HCT116 (cell line): Measurements from ENCODE around the gene NUDT2. TPM values are rescaled to one million over a fixed set of nuclear protein-coding genes. Genes with fewer than 3 reads are reported as not detected.

Experiments used
- ATAC-seq: fragments of 200-7000 bp; cut with Tn5 transposase; 2 replicates; pipeline ENCODE4 v1.9.1; 2020; ENCODE audit warnings: mild to moderate bottlenecking, moderate library complexity
- BruUV-seq: library from RNA; stranded (reverse); fragments of 400-500 nt; replicated peaks from 2 replicates; lab custom pipeline; 2021; lab: Mats Ljungman, UMichigan
- CTCF ChIA-PET: fragments of 300-600 bp; sonication (Branson Sonifier 250); formaldehyde crosslinking; loops from one replicate; lab custom pipeline; 2021; ENCODE audit warnings: antibody characterized with exemption; lab: Charles Lee
- POLR2A ChIA-PET: fragments of 300-600, 350-600 bp; sonication (Branson Sonifier 250); formaldehyde crosslinking; loops from one replicate; lab custom pipeline; 2021; ENCODE audit warnings: antibody characterized with exemption; lab: Charles Lee
- RAD21 ChIA-PET, 2 experiments: fragments of 300-600 bp; sonication (Branson Sonifier 250); formaldehyde crosslinking; loops; one replicate each; lab custom pipeline; 2023; ENCODE audit warnings: low total read pairs in 2 of 2; ENCODE audit not compliant: uncharacterized antibody in 2 of 2, unreplicated experiment in 2 of 2, low non-redundant PET in 1 of 2; lab: Charles Lee
- DNase-seq: peaks from one replicate; pipeline ENCODE4 v3.0.0-alpha.2; 2010; ENCODE audit warnings: low read depth, low spot score
- H2AFZ ChIP-seq: fragments of 200-600 bp; shearing (Covaris generic), sonication (generic); 2 replicates; pipeline ENCODE4 v1.6.1; 2017; ENCODE audit warnings: low read depth, mixed run types, mixed read lengths, antibody characterized with exemption, low read length; ENCODE audit not compliant: poor library complexity, severe bottlenecking
- H3K27ac ChIP-seq: 2 replicates; pipeline ENCODE4 v1.5.1; 2012; ENCODE audit warnings: low read depth, low read length
- H3K27me3 ChIP-seq: fragments of 200-600 bp; sonication (generic); 2 replicates; pipeline ENCODE4 v1.6.1; 2016; ENCODE audit warnings: mixed run types, low read length, mixed read lengths; ENCODE audit not compliant: insufficient read depth
- H3K36me3 ChIP-seq, 2 experiments: fragments of 200-500 bp in 1 of 2; fragments of 200-600 bp in 1 of 2; sonication (Bioruptor generic) in 1 of 2; sonication (generic) in 1 of 2; 2 replicates each; pipeline versions ENCODE4 v1.5.1 to v1.6.1; 2014 to 2016; ENCODE audit warnings: low read length in 2 of 2, inconsistent platforms in 1 of 2, mixed read lengths in 1 of 2, mixed run types in 1 of 2; ENCODE audit not compliant: insufficient read depth in 2 of 2, control insufficient read depth in 1 of 2
- H3K4me1 ChIP-seq, 2 experiments: fragments of 200-600 bp in 1 of 2; sonication (generic) in 1 of 2; 2 replicates each; pipeline versions ENCODE4 v1.5.1 to v1.6.1; 2012 to 2017; ENCODE audit warnings: low read length in 2 of 2, inconsistent platforms in 1 of 2, mild to moderate bottlenecking in 1 of 2, mixed read lengths in 1 of 2, mixed run types in 1 of 2, moderate library complexity in 1 of 2; ENCODE audit not compliant: insufficient read depth in 2 of 2, control insufficient read depth in 1 of 2
- H3K4me2 ChIP-seq: fragments of 200-600 bp; sonication (generic); 2 replicates; pipeline ENCODE4 v1.6.1; 2017; ENCODE audit warnings: mixed run types, low read length, mixed read lengths
- H3K4me3 ChIP-seq, 2 experiments: fragments of 200-600 bp in 1 of 2; sonication (generic) in 1 of 2; replicated peaks in 1 of 2; 2 replicates each; pipeline ENCODE4 v1.5.1; 2011 to 2016; ENCODE audit warnings: low read length in 2 of 2, control low read depth in 1 of 2, low read depth in 1 of 2, mild to moderate bottlenecking in 1 of 2, mixed read lengths in 1 of 2, mixed run types in 1 of 2
- H3K79me2 ChIP-seq: fragments of 200-600 bp; sonication (generic); 2 replicates; pipeline ENCODE4 v1.6.1; 2017; ENCODE audit warnings: mild to moderate bottlenecking, mixed run types, low read length, moderate library complexity, mixed read lengths; ENCODE audit not compliant: insufficient read depth
- H3K9ac ChIP-seq: fragments of 200-600 bp; sonication (generic); 2 replicates; pipeline ENCODE4 v1.6.1; 2016; ENCODE audit warnings: low read length, mixed read lengths
- H3K9me2 ChIP-seq: fragments of 200-600 bp; sonication (generic), shearing (Covaris generic); 2 replicates; pipeline ENCODE4 v1.6.1; 2017; ENCODE audit warnings: mixed run types, mild to moderate bottlenecking, moderate library complexity; ENCODE audit not compliant: insufficient read depth
- H3K9me3 ChIP-seq, 2 experiments: fragments of 200-500 bp in 1 of 2; fragments of 200-600 bp in 1 of 2; sonication (Bioruptor generic) in 1 of 2; sonication (generic) in 1 of 2; 2 replicates each; pipeline ENCODE4 v1.6.1; 2014 to 2017; ENCODE audit warnings: low read length in 2 of 2, mixed read lengths in 2 of 2, inconsistent platforms in 1 of 2, low read depth in 1 of 2, mild to moderate bottlenecking in 1 of 2, mixed run types in 1 of 2, moderate library complexity in 1 of 2; ENCODE audit not compliant: control insufficient read depth in 1 of 2, insufficient read depth in 1 of 2
- H4K20me1 ChIP-seq: fragments of 200-600 bp; sonication (generic), shearing (Covaris generic); 2 replicates; pipeline ENCODE4 v1.6.1; 2017; ENCODE audit warnings: mixed run types, mild to moderate bottlenecking, moderate library complexity; ENCODE audit not compliant: insufficient read depth
- CBX3 ChIP-seq: IDR thresholded peaks from 2 replicates; pipeline ENCODE4 v1.6.1; 2012; ENCODE audit warnings: low read depth
- CEBPB ChIP-seq: IDR thresholded peaks from 2 replicates; pipeline ENCODE4 v1.6.1; 2012; ENCODE audit warnings: low read depth
- EGR1 ChIP-seq: IDR thresholded peaks from 2 replicates; pipeline ENCODE4 v1.6.1; 2012; ENCODE audit warnings: low read depth
- EZH2 ChIP-seq: fragments of 200-600 bp; sonication (generic); IDR thresholded peaks from 2 replicates; pipeline ENCODE4 v1.6.1; 2017; ENCODE audit warnings: antibody characterized with exemption, mixed run types
- FOSL1 ChIP-seq: IDR thresholded peaks from 2 replicates; pipeline ENCODE4 v1.6.1; 2012; ENCODE audit warnings: low read depth
- JUND ChIP-seq: IDR thresholded peaks from 2 replicates; pipeline ENCODE4 v1.6.1; 2012
- POLR2A ChIP-seq: IDR thresholded peaks from 2 replicates; pipeline ENCODE4 v1.7.0; 2011; ENCODE audit warnings: borderline replicate concordance; ENCODE audit not compliant: insufficient read depth, insufficient read length; ENCODE audit errors: extremely low read depth
- POLR2AphosphoS5 ChIP-seq: IDR thresholded peaks from 2 replicates; pipeline ENCODE4 v1.6.1; 2011; ENCODE audit warnings: mild to moderate bottlenecking, low read depth, low read length, moderate library complexity
- RAD21 ChIP-seq: IDR thresholded peaks from 2 replicates; pipeline ENCODE4 v1.6.1; 2012; ENCODE audit warnings: low read depth, mild to moderate bottlenecking
- TCF7L2 ChIP-seq: IDR thresholded peaks from 2 replicates; pipeline ENCODE4 v1.7.0; 2011; ENCODE audit warnings: borderline replicate concordance, inconsistent platforms; ENCODE audit not compliant: insufficient read depth, insufficient read length; ENCODE audit errors: extremely low read depth
- YY1 ChIP-seq: IDR thresholded peaks from 2 replicates; pipeline ENCODE4 v1.6.1; 2011; ENCODE audit warnings: low read length, low read depth, moderate library complexity, mild to moderate bottlenecking; ENCODE audit not compliant: insufficient replicate concordance; ENCODE audit errors: extremely low read depth
- ZNF274 ChIP-seq: fragments of 200-500 bp; sonication (Bioruptor generic); IDR thresholded peaks from 2 replicates; pipeline ENCODE4 v1.6.1; 2014; ENCODE audit warnings: mild to moderate bottlenecking, low read depth, low read length, inconsistent platforms
- intact Hi-C: fragments of 100-400 bp; cut with micrococcal nuclease; formaldehyde crosslinking; loops from 2 replicates; pipeline ENCODE4 v1.10.0; 2022
- total RNA-seq: library from RNA; stranded (reverse); gene quantifications from one replicate; pipeline ENCODE4 v1.2.1, GENCODE V29; 2021; ENCODE audit not compliant: unreplicated experiment
- TF ChIP-seq, protein P1 (sequence below): IDR thresholded peaks from 2 replicates; pipeline ENCODE4 v1.6.1; 2012; ENCODE audit warnings: low read depth
- TF ChIP-seq, protein P2 (sequence below), 3 experiments: fragments of 200-600 bp in 1 of 3; sonication (generic) in 1 of 3; IDR thresholded peaks in 2 of 3; conservative IDR thresholded peaks in 1 of 3; 2 replicates each; pipeline ENCODE4 v1.5.1; 2012 to 2017; ENCODE audit warnings: low read depth in 2 of 3, low read length in 2 of 3, antibody characterized with exemption in 1 of 3, borderline replicate concordance in 1 of 3, control low read depth in 1 of 3, mild to moderate bottlenecking in 1 of 3, mixed read lengths in 1 of 3, mixed run types in 1 of 3, moderate library complexity in 1 of 3; ENCODE audit not compliant: insufficient read depth in 1 of 3
- TF ChIP-seq, protein P3 (sequence below): IDR thresholded peaks from 2 replicates; pipeline ENCODE4 v1.6.1; 2012
- TF ChIP-seq, protein P4 (sequence below): IDR thresholded peaks from 2 replicates; pipeline ENCODE4 v1.6.1; 2012
- TF ChIP-seq, protein P5 (sequence below): IDR thresholded peaks from 2 replicates; pipeline ENCODE4 v1.6.1; 2011; ENCODE audit warnings: mild to moderate bottlenecking, low read length, moderate library complexity; ENCODE audit not compliant: insufficient replicate concordance; ENCODE audit errors: extremely low read depth

The NUDT2 gene
- total RNA-seq, 1 experiment from 2014 or later: 39.3 TPM

DNA sequence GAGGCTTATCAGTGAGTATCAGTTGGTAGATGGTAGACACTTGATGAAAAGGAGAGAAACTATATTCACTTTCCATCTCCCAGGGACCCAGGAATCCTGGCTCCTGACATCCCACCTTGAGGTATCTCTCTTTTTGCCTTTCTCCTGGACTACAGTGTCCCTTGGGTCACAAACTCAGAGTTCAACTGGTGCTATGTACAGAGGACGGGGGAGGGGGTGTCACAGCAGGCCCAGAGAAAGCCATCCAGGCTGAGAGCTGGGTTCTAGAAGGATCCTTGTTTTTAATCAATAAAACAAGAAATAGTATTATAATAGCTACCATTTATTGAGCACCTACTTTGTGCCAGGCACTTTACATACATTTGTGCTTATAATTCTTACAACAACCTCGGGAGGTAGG is 37.0 kb downstream of the NUDT2 start:
- H3K27ac ChIP-seq: no peak overlapping the region
- no peak overlapping the region for H2AFZ ChIP-seq
- no peak overlapping the region for H3K4me3 ChIP-seq
- H3K27me3 ChIP-seq: no peaks in the 10 kb centered on the region
- no peak overlapping the region for H3K4me2 ChIP-seq
- TF ChIP-seq CBX3: no peak
- no peak for TF ChIP-seq CEBPB
- no peak for TF ChIP-seq POLR2AphosphoS5
- no peak for TF ChIP-seq POLR2A
- no peak for TF ChIP-seq EZH2
- TF ChIP-seq FOSL1: no peak
- TF ChIP-seq, protein P1, sequence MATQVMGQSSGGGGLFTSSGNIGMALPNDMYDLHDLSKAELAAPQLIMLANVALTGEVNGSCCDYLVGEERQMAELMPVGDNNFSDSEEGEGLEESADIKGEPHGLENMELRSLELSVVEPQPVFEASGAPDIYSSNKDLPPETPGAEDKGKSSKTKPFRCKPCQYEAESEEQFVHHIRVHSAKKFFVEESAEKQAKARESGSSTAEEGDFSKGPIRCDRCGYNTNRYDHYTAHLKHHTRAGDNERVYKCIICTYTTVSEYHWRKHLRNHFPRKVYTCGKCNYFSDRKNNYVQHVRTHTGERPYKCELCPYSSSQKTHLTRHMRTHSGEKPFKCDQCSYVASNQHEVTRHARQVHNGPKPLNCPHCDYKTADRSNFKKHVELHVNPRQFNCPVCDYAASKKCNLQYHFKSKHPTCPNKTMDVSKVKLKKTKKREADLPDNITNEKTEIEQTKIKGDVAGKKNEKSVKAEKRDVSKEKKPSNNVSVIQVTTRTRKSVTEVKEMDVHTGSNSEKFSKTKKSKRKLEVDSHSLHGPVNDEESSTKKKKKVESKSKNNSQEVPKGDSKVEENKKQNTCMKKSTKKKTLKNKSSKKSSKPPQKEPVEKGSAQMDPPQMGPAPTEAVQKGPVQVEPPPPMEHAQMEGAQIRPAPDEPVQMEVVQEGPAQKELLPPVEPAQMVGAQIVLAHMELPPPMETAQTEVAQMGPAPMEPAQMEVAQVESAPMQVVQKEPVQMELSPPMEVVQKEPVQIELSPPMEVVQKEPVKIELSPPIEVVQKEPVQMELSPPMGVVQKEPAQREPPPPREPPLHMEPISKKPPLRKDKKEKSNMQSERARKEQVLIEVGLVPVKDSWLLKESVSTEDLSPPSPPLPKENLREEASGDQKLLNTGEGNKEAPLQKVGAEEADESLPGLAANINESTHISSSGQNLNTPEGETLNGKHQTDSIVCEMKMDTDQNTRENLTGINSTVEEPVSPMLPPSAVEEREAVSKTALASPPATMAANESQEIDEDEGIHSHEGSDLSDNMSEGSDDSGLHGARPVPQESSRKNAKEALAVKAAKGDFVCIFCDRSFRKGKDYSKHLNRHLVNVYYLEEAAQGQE: no peak
- no peak for TF ChIP-seq YY1
- TF ChIP-seq, protein P2, sequence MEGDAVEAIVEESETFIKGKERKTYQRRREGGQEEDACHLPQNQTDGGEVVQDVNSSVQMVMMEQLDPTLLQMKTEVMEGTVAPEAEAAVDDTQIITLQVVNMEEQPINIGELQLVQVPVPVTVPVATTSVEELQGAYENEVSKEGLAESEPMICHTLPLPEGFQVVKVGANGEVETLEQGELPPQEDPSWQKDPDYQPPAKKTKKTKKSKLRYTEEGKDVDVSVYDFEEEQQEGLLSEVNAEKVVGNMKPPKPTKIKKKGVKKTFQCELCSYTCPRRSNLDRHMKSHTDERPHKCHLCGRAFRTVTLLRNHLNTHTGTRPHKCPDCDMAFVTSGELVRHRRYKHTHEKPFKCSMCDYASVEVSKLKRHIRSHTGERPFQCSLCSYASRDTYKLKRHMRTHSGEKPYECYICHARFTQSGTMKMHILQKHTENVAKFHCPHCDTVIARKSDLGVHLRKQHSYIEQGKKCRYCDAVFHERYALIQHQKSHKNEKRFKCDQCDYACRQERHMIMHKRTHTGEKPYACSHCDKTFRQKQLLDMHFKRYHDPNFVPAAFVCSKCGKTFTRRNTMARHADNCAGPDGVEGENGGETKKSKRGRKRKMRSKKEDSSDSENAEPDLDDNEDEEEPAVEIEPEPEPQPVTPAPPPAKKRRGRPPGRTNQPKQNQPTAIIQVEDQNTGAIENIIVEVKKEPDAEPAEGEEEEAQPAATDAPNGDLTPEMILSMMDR (IDR thresholded peaks at IDR 0.05 in 2 of 3, conservative IDR thresholded peaks at IDR 0.05 in 1 of 3; ENCODE audit: borderline replicate concordance in 1 of 3, insufficient read depth in 1 of 3, low read depth in 2 of 3, low read length in 2 of 3): no peak
- TF ChIP-seq TCF7L2: no peak
- TF ChIP-seq, protein P3, sequence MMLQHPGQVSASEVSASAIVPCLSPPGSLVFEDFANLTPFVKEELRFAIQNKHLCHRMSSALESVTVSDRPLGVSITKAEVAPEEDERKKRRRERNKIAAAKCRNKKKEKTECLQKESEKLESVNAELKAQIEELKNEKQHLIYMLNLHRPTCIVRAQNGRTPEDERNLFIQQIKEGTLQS: no peak
- no peak for TF ChIP-seq ZNF274
- TF ChIP-seq RAD21: no peak
- no peak for TF ChIP-seq JUND
- no peak for TF ChIP-seq EGR1
- TF ChIP-seq, protein P4, sequence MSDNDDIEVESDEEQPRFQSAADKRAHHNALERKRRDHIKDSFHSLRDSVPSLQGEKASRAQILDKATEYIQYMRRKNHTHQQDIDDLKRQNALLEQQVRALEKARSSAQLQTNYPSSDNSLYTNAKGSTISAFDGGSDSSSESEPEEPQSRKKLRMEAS: no peak
- TF ChIP-seq, protein P5, sequence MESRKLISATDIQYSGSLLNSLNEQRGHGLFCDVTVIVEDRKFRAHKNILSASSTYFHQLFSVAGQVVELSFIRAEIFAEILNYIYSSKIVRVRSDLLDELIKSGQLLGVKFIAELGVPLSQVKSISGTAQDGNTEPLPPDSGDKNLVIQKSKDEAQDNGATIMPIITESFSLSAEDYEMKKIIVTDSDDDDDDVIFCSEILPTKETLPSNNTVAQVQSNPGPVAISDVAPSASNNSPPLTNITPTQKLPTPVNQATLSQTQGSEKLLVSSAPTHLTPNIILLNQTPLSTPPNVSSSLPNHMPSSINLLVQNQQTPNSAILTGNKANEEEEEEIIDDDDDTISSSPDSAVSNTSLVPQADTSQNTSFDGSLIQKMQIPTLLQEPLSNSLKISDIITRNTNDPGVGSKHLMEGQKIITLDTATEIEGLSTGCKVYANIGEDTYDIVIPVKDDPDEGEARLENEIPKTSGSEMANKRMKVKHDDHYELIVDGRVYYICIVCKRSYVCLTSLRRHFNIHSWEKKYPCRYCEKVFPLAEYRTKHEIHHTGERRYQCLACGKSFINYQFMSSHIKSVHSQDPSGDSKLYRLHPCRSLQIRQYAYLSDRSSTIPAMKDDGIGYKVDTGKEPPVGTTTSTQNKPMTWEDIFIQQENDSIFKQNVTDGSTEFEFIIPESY: no peak
- H4K20me1 ChIP-seq: no peaks in the 10 kb centered on the region
- no TSS peak for BruUV-seq
- ChIA-PET POLR2A (no interaction called here), RAD21 (no interaction called here), CTCF (no interaction called here)
- no peaks in the 10 kb centered on the region for H3K4me1 ChIP-seq
- no peaks in the 10 kb centered on the region for H3K9me3 ChIP-seq
- intact Hi-C loops: no loop called here
- H3K36me3 ChIP-seq: 0 out of 4 replicates have a peak, but pooled peaks cover 0 to 2% of the 10 kb centered on the region in 2 experiments
- ATAC-seq (no peak), DNase-seq (no peak)
- H3K79me2 ChIP-seq: no peaks in the 10 kb centered on the region
- H3K9ac ChIP-seq: no peak overlapping the region
- H3K9me2 ChIP-seq: no peaks in the 10 kb centered on the region
